Epithelial cell of proximal tubule (primary cell): ENCODE data around the gene ZNF214. TPM values are rescaled to one million over a fixed set of nuclear protein-coding genes. Genes with fewer than 3 reads are reported as not detected.
"Not testable (repeated sequence)": the region's sequence is repeated elsewhere in the genome, so short reads cannot be mapped to it uniquely, and the experiment has no call there.

Source experiments
- DNase-seq: peaks from one replicate; pipeline ENCODE4 v3.0.0-alpha.2; 2011; ENCODE audit warnings: low read depth
- H3K4me3 ChIP-seq: 2 replicates; pipeline ENCODE4 v1.5.1; 2011; ENCODE audit warnings: low read depth, mild to moderate bottlenecking, low read length
- CTCF ChIP-seq: conservative IDR thresholded peaks from 2 replicates; pipeline ENCODE4 v1.5.1; 2012; ENCODE audit warnings: low read depth, mild to moderate bottlenecking, low read length
- total RNA-seq: library from RNA; depleted of rRNA; stranded (reverse); fragments of >200 nt; gene quantifications from 2 replicates; pipeline ENCODE4 v1.2.3, GENCODE V29; 2015

The ZNF214 gene
- total RNA-seq, 1 donor from 2014 or later, result 1.5 TPM

GRCh38 chr11:6992026-6992425, 28.1 kb downstream of the ZNF214 start:
- no peak overlapping the region for H3K4me3 ChIP-seq
- TF ChIP-seq CTCF, result no peak
- no peak for DNase-seq

GRCh38 chr11:6991227-6991626, 28.9 kb downstream of the ZNF214 start:
- no peak for TF ChIP-seq CTCF
- no peak overlapping the region for H3K4me3 ChIP-seq
- no peak for DNase-seq

GRCh38 chr11:6988506-6988905, 31.6 kb downstream of the ZNF214 start:
- no peak for DNase-seq
- TF ChIP-seq CTCF, result no peak

GRCh38 chr11:6986487-6986886, 33.7 kb downstream of the ZNF214 start:
- no peak for DNase-seq
- TF ChIP-seq CTCF, result no peak
- H3K4me3 ChIP-seq, result no peak overlapping the region

More at GRCh38 chr11:6988506-6988905, 31.6 kb downstream of the ZNF214 start:
- no peak overlapping the region for H3K4me3 ChIP-seq

GRCh38 chr11:6979365-6979764, 40.8 kb downstream of the ZNF214 start:
- DNase-seq, result no peak
- TF ChIP-seq CTCF, result no peak

GRCh38 chr11:6969854-6970253, 50.3 kb downstream of the ZNF214 start:
- not testable (repeated sequence) for DNase-seq, H3K4me3 ChIP-seq

More at GRCh38 chr11:6979365-6979764, 40.8 kb downstream of the ZNF214 start:
- H3K4me3 ChIP-seq, result no peak overlapping the region

GRCh38 chr11:6968816-6969215, 51.3 kb downstream of the ZNF214 start:
- H3K4me3 ChIP-seq, result no peak overlapping the region
- no peak for DNase-seq
- no peak for TF ChIP-seq CTCF
